Esophagus squamous epithelium (tissue), 4 donors: Measurements from ENCODE around the gene OSCP1.

Experiments
- CTCF ChIP-seq, 6 experiments: fragments of 450-650 bp in 4 of 6; fragments of 200-600 bp in 2 of 6; sonication (generic) in 2 of 6; IDR thresholded peaks; one replicate each; pipeline ENCODE4 v1.5.1; 2016 to 2019; ENCODE audit warnings: antibody characterized with exemption in 6 of 6, mild to moderate bottlenecking in 4 of 6, moderate library complexity in 4 of 6
- POLR2A ChIP-seq, 4 donors: fragments of 450-650 bp; IDR thresholded peaks; one replicate each; pipeline ENCODE4 v1.6.1; 2017; ENCODE audit warnings: antibody characterized with exemption in 4 of 4, mild to moderate bottlenecking in 4 of 4, moderate library complexity in 3 of 4

GRCh38 chr1:36389999-36390398 is 60.3 kb downstream of the OSCP1 start:
- no peak for TF ChIP-seq CTCF (IDR thresholded peaks at IDR 0.05)
- no peak for TF ChIP-seq POLR2A (IDR thresholded peaks at IDR 0.05)
